NCI-H748 treated with DMSO at 0.1 percent for 48 hours (cell line): ENCODE measurements around the gene TMSB4X.
"Not testable (repeated sequence)": the region's sequence is repeated elsewhere in the genome, so short reads cannot be mapped to it uniquely, and the experiment has no call there.

Source experiments
- DNase-seq: peaks from one replicate; lab custom pipeline; 2025; lab: John Stamatoyannopoulos, UW

Gene TMSB4X

GRCh38 chrX:12997906-12998687 is 23.2 kb downstream of the TMSB4X start:
- no peak for DNase-seq

DNA sequence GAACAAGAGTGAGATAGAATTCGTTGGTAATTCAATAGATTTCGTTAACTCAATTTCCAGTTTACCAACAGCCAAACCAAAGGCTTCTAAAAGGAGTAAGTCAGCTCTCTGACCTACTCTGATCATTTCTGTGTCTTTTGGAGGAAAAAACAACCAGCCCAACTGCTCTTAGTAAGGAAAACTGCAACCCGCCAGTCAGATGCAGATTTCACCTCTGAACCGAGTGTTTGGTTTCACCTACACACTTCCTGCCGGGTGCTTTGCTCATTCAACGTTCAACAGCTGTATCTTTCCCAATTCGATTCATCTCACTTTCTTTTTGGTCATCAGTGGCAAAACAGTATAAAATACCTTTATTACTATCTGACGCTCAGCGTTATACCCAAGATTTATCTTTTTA is 24.5 kb downstream of the TMSB4X start:
- no peak for DNase-seq

DNA sequence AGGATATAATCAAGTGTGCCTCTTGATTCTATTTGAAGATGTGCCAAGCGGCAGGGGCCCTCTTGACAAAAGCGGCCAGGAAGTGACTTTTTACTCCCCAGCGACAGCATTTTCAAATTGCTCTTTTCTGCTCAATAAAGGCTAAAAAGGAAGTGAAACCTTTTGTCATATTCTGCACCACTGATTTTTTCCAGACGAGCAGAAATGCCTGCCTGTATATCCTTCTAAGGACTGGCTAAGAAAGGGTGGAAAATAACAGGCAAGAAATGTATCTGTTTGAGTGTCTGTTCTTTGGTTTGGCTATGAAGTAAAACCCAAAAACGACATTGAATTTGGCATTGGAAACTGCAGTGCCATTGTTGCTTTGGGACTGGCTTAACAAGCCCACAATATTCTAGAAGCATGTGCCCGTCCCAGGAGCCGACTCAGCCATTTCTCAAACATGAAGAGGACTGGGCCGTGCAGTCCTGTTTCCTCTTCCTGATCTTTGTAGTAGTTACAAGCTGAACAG is 25.4 kb downstream of the TMSB4X start:
- no peak for DNase-seq

GRCh38 chrX:13001097-13001496 is 26.2 kb downstream of the TMSB4X start:
- no peak for DNase-seq

DNA sequence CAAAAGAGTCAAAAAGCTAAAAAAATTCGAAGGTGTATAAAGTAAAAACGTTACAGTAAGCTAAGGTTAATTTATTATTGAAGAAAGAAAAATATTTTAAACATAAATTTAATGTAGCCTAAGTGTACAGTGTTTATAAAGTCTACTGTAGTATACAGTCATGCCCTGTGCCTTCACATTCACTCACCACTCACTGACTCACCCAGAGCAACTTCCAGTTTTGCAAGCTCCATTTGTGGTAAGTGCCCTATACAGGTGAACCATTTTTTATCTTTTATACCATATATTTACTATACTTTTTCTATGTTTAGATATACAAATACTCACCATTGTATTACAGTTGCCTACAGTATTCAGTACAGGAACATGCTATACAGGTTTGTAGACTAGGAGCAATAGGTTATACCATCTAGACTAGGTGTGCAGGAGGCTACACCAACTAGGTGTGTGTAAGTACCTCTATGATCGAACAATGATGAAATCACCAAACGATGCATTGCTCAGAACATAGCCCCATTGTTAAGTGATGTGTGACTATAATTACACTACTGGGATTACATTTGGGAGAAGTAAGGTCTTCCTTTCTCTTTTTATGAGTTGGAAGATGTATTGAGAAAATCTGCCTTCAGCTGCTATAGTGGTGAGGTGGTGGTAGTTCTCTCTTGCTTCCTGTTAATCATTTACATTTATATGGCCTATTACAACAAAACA is 27.2 kb downstream of the TMSB4X start:
- no peak for DNase-seq

- no peak for DNase-seq
These were observed 31.0 kb downstream of the TMSB4X start for GRCh38 chrX:13005661-13006473.

DNA sequence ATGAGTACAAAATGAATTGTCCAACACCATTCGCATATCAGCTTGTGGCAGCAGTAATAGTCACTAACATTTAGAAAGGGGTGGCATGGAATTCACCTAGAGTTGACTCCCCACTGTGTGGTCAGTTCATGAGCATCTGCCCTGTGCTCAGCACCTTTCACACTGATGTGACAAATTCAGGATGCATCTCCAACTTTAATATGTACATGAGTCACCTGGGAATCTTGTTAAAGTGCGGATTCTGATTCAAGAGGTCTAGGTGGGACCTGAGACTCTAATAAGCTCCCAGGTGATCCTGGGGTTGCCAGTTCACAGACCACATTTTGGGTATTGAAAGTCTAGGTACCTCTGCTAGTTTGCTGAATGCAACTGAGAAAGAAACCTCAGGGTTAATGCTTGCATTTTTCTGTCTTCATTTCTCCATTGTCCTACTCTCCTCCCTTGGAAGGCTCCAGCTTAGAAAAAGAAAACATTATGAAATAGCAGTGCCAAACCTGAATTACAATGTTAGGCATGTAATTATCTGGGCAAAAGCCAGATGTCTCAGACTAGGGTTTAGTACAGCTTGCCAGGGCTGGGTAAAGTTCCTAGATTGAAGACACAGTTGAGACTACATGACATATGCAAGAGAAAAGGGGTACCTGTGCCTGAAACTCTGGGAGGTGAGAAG is 32.7 kb downstream of the TMSB4X start:
- no peak for DNase-seq

- DNase-seq, result no peak
These were observed 33.3 kb downstream of the TMSB4X start for GRCh38 chrX:13008189-13008533.

GRCh38 chrX:13008851-13009250 is 33.9 kb downstream of the TMSB4X start:
- no peak for DNase-seq

DNA sequence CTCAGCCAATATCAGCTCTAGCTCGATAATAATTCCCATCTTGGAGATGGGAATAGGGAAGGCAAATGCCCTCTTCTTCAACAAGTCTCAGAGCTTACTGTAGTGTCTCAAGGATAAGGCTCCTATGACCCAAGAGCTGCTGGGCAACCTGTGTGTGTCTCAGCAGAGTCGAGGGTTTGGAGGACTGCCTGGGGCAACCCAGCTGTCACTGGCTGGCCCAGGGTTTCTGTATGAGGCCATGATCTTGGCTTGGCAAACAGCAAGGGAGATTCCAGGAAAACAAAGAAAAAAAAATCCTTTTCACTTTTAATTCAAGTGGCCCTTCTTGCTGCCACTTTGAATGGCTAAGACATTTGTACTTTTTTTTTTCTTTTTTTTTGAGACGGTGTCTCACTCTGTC is 34.4 kb downstream of the TMSB4X start:
- DNase-seq, result no peak

DNA sequence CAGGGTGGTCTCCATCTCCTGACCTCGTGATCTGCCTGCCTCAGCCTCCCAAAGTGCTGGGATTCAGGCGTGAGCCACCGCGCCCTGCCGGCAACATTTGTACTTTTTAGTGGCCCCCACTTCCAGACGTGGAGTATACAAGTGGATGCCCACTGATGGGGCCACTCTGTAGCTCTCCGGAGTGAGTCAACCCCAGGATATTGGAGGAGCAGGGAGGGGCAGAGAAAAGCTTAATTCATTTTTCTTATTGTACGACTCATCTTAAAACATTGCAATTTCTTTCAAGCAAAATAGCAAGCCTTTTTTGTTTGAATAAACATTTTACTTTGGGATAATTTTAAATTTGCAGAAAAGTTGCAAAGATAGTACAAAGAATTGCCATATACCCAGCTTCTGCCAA is 34.9 kb downstream of the TMSB4X start:
- DNase-seq, result no peak

DNA sequence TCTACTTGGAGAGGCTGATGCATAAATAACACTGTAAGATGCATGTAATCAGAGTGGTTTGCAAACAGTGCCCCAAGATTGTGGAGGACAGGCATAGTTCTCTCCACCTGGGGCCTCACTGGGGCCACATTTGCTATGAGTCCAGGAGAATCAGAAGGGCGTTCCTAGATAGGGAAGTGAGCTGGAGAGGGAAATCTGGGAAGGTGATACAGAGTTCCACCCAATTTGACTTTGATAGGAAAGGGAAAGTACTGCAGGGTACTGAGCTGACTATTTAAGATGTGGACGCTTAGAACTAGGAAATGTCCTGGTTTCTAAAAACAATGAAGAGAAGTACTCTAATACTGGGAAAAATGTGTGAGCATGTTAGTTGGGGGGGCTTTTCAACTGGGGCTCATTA is 35.6 kb downstream of the TMSB4X start:
- DNase-seq, result no peak

GRCh38 chrX:13013363-13014110 is 38.6 kb downstream of the TMSB4X start:
- no peak for DNase-seq

DNA sequence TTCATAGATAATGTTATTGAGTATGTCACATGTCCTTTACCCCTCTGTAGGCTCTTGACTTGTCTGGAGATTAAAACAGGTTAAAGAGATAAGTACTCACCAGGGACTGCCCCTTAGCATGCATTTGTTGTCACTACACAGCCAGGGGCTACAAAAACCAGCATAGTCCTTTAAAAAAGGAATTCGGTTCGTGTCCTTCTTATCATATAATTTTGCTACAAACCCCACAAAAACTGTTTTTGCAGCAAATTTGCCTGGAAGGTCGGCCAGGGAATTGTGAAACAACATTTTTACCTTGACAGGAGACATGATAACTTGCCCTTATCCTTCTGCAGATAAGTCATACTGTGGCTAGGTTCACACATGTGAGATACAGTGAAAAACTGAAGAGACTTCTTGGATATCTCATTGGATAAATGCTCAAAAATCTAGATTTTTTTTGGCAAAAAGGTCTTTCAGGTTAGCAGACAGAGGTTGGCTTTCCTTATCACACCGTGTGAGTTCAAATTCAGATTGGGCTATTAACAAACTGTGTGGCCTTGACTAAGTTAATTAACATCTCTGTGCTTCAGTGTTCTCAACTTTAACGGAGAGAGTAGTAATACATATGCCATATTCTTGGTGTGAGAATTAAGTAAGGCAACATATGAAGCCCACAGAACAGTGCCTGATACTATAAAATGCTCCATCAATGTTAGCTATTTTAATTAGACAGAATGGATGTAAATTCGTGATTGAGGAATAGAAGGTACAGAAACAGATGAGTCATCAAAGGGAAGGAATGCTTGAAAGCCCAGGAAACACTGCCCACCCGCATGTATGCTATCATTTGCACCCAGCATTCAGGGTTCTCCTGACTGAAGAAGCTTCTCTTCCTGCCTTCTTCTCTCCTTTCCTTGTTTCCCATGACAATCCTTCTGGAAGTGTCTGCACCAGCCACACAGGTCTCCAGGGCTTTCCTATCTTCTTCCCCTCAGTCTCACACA is 39.5 kb downstream of the TMSB4X start:
- no peak for DNase-seq

- DNase-seq, result no peak
These were observed 40.8 kb downstream of the TMSB4X start for GRCh38 chrX:13015536-13016236.

DNA sequence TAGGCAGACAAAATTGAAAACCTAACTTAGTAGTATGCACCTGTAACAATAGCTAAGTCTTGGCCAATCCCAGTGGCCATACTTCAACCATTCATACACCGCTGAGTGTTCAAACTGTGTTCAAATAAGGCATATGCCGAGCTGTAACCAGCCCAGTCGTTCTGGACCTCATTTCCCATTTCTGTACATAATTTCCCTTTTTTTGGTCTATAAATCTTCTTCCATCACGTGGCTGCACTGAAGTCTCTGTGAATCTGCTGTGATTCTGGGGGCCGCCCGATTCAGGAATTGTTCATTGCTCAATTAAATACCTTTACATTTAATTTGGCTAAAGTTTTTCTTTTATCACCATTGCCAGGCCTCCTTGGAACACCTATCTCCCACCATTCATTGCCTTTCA is 41.8 kb downstream of the TMSB4X start:
- not testable (repeated sequence) for DNase-seq

DNA sequence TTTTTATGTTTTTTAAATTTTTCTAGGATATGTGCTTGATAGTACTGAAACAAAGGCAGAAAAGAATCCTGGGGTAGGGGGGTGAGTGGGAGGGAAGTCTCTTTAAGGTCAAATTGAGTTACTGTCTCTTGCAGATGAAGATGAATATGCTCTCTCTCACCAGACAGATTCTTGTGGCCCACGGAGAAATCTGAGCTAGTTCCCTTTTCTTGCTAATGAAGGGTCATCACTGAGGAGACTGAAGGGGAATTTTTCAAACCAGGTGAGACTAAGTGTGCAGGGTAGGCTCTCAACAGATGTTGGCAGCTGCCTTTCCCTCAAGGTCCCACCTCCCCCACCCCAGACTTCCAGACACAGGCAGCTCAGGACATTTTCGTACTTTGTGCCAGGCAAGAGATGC is 48.0 kb downstream of the TMSB4X start:
- no peak for DNase-seq

DNA sequence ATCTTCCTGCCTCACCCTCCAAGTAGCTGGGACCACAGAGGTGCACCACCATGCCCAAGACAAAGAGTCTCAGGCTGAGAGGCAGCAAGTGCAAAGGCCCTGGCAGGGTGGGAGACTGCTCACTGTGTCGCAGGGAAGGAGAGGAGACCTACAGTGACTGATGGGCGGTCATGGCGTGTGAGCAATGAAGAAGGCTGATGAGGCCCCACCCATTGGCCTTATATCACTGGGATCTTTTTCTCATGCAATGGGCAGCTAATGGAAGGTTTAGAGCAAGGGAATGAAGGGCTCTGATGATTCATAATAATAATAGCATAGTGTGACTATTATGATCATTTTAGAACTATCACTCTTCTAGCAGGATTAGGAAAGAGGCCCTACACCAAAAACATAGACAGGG is 48.7 kb downstream of the TMSB4X start:
- no peak for DNase-seq

DNA sequence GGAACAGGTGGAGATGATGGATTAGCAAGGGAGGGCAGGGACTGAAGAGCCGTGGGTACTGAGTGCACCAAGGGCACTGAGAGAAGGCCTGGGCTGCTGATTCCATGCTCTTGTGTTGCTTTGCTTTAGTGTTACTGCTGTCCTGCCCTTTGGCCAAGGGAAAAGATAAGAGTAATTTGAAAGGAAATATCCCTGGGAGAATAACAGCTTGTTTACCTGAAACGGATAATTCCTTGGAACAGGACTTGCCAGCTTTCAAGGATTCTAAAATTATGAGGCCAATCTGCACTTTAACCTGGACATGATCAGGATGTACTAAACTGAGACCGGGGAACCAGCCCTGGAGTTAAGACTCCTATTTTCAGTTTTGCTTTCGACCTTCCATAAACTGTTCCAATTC is 49.1 kb downstream of the TMSB4X start:
- DNase-seq, result no peak

GRCh38 chrX:13024986-13025385 is 50.1 kb downstream of the TMSB4X start:
- no peak for DNase-seq
